ENCODE results near the gene PAQR7.

The PAQR7 gene

GRCh38 chr1:25902462-25902861 lies 27.0 kb upstream of the PAQR7 start:
- no peak for DNase-seq

DNA sequence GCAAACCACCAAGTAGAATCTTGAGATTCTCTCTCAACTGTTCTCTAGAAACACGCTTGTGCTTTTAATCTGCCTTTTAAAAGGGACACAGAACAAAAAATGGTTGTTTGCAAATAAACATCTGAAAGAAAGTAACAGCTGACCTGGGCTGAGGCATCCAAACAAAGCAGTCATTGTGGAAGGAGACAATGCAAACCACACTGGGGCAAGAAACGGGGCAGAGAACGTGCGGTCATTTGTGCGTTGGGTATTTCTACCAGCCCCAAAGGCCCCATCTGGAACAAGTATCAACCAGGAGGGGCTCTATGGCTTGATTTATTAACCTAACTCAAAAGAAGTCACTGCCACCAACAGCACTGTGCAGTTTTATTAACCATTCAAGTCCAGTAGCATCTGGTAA lies 24.7 kb upstream of the PAQR7 start:
- DNase-seq, result no peak

- no peak for DNase-seq
Measured at GRCh38 chr1:25899792-25900191, 24.3 kb upstream of the PAQR7 start.

GRCh38 chr1:25898223-25899015 lies 22.9 kb upstream of the PAQR7 start:
- no peak for DNase-seq

DNA sequence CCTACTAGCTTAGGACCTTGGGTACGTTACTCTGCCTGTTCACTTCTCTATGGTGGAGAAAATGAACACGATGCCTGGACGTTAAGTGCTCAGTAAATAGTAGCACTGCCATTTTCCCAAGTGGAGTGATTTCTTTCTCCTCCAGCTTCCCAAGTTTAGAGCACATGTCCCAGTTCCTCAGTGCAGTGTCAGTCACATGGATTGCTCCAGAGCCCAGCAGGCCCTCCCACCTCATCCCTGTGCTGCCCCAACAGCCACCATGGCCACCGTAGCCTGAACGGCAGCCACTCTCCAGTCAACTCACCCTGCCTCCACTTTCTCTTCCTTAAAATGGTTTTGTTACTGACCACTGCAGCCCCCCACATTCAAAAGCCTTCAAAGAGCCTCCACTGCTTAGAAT lies 22.2 kb upstream of the PAQR7 start:
- no peak for DNase-seq

- DNase-seq, result no peak
Measured at GRCh38 chr1:25896266-25896665, 20.8 kb upstream of the PAQR7 start.

- DNase-seq, result peak; percentile 84 to 86
Measured at GRCh38 chr1:25895365-25895990, 20.0 kb upstream of the PAQR7 start.

DNA sequence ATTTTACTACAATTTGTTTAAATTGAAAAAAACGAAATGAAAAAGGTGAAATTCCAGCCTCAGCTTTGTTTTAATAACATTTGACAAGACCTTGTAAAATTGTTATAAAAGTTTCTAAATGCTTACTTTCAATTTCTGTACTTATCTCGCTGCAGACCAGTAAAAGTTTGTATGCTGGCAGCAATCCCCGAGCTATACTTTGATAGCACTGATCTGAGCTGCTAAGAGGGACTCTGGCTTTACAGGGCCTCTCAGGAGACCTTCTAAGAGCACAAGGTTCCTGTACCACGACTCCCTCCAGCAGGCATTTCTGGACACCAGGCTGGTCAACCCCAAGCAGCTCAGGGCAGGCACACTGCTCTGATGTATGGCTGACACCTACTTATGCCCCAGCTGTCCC lies 17.6 kb upstream of the PAQR7 start:
- no peak for DNase-seq

- no peak for DNase-seq
Measured at GRCh38 chr1:25891606-25892005, 16.1 kb upstream of the PAQR7 start.

DNA sequence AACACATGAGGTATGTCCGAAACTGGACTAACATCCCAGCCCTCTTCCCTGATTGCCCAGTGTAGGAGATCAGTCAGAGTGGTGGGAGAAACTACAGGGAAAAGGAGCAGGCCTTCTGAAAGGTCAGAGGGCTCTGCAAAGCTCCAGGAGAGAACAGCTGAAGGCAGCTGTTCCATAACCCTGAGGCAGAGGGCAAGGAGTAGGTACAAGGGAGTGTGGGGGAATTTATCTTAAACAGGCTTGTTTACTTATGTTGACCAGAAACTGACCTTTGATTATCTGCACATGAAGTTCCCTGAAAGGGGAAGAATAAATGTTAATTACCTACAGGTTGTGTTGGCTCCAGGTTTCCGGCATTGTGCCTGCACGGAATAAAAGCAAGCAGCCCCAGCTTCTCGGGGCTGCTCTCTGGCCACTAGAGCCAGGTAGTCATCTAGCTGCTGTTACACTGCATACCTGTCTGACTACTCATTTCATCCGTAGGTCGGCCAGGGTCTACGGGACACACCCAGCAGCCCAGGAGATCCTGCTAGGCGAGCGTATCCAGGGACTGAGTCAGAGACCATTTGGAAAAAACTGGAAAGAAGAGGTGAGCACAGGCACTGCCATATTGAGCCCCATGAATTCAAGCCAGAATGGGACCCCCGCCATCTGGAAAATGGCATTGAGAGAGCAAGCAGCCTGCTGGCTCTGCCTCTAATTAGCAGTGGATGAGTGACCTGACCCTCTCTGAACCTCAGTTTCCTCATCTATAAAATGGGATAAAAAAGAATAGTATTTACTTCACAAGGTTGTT lies 14.9 kb upstream of the PAQR7 start:
- no peak for DNase-seq

GRCh38 chr1:25889470-25889869 lies 14.0 kb upstream of the PAQR7 start:
- no peak for DNase-seq

DNA sequence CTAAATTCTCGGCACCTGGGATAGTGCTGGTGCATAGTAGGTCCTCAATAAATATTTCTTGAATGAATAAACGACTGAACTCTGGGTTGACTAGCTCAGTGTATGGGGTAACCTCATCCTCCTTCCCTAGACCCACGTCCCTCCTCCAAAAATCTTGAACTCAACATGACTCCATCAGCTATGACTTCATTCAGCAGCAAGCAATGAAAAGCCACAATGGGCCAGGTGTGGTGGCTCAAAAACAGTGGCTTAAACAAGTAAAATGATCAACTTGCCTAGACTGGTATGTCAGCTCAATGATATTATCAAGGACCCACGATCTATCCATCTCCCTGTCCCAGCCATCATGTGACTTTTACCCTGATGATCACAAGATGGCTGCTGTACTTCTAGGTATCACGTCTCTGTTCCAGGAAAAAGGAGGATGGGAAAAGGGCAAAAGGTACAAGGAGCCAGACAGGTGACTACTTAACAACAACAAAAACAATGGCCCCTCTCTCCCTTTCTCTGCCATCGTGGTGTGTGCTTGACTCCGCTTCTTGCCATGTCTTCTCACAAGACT lies 13.0 kb upstream of the PAQR7 start:
- DNase-seq, result no peak

GRCh38 chr1:25885602-25886001 lies 10.1 kb upstream of the PAQR7 start:
- DNase-seq, result no peak

- DNase-seq, result no peak
Measured at GRCh38 chr1:25881266-25881665, 5.8 kb upstream of the PAQR7 start.

DNA sequence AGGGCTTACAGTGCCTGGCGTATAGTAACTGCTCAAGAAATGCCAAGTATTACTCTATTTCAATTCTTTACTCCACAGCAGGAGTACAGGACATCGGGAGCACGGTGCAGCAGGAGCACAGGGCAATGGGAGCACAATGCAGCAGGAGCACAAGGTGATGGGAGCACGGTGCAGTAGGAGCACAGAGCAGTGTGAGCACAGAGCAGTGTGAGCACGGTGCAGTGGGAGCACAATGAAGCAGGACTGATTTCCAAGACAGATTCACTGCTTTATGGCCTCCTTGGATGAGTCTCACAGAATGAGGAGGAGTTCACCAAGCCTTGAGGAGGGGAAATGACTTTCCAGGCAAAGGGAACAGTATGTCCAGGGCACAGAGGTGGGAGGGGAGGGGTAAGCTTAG lies 5.0 kb upstream of the PAQR7 start:
- no peak for DNase-seq

- DNase-seq, result no peak
Measured at GRCh38 chr1:25879675-25880074, 4.2 kb upstream of the PAQR7 start.

DNA sequence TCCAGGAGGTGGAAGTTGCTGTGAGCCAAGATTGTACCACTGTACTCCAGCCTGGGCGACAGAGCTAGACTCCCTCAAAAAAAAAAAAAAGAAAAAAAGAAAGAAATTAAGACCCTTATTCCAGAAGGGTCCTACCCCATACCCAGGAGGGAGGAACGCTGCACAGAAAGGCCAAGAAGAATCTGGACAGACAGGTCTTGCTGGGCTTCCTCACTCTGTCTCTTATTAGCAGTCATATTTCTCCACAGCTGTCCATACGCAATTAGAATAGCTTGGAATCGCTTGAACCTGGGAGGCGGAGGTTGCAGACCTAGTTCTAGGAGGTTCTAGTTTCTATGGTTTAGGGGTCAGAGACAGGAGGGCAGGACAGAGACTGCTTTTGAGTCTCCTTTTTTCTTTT lies 3.2 kb upstream of the PAQR7 start:
- no peak for DNase-seq

DNA sequence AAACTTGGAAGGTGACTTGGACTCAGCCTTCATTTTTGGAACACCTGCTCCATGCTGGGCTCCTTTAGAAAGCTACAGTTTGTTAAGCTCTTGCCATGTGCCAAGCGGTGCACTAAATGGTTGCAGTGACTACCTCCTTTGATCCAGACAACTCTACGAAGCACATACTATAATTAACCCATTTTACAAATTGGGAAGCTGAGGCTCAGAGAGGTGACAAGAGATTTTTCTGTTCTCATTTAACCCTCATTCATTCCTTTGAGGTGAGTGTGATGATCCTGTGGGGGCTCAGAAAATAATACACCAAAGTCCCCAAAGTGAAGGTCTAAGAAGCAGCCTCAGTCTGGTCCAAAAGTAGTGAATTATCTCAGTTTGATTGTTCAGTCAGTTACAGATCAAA lies 1.6 kb upstream of the PAQR7 start:
- no peak for DNase-seq

- DNase-seq, result no peak
Measured at GRCh38 chr1:25876693-25877077, 1.2 kb upstream of the PAQR7 start.

DNA sequence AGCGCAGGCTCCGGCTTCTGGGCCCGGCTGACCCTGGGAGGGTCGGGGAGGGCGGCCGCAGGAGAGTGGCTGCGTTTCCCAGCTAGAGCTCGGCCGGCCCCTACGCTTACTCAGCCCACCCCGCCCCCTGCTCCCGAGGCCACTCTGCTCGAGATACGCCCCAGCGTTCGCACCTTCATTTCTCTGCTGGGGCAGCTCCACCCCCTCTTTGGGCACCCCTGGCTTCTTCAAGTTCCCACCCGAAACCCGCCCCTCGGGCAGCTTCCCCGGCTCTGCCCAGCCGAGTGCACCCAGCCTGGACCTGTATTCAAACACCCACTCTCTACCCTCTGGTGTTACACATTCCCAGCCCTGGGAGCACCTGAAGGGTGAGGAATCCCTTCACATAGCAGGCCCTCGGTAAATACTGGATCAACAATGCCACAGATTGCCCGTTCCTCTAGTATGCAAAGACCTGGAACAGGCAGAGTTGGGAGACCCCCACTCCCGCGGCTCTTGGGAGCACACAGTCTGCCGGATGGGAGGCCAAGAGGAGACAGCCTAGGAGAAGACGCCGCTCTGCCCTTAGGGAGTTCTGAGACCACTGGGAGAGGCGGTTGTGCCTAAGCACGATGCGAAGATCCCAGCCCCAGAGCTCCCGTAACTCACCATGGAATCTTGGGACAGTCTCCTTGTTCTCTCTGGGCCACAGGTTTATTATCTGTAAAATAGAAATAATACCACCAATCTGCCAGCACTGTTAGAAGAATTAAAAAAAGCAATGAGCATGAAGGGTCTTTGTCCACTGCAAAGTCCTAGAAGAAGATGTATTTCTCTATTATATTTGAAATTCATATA lies 566 bp upstream of the PAQR7 start:
- DNase-seq, result peak in 1 of 2 experiments; percentile 18

DNA sequence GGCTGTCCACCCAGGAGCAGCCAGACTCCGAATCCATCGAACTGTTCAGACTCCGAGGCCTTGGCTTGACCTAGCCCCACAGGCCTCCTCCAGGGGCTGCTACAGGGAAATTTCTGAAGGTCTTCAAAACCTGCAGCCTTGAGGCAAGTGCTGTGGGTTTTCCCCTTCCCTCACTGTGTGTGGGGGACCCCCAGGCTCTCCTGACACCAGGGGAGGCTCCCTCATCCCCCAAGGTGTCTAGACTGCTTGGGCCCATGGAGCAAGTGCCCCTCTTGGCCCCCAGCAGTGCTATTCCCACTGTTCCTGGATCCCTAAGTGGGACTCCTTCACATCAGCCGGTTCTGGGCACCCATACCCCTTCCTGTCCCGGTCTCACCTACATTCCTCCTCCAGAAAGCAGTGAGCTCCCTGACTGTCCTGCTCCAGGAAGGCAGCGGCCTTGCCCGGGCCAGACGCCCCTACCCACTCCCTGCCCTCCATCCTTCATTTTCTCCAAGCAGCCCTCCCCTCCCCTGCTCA lies 814 bp downstream of the PAQR7 start:
- no peak for DNase-seq

DNA sequence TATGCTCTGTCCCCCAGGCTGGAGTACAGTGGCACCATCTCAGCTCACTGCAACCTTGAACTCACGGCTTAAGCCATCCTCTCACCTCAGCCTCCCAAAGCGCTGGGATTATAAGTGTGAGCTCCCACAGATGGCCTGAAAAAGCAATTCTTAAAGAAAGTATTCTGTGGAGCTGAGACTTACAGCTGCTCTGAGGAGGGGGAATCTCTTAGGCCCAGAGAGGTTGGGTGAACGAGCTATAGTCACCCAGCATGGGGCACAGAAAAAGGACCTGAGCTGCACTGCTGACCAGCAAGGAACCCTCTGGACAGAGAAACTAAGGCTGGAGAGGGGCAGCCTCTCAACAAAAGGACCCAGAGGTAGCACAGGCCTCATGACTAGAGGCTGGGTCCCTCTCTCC lies 1.3 kb downstream of the PAQR7 start:
- DNase-seq, result no peak

Measured in stimulated activated CD4-positive, alpha-beta T cell treated with anti-CD3 and anti-CD28 coated beads, Interleukin-4, amount 100 ng/mL, for 4 hours (primary cell).